HCT116 (cell line): ENCODE measurements around the gene TTC23. TPM values are rescaled to one million over a fixed set of nuclear protein-coding genes. Genes with fewer than 3 reads are reported as not detected.

Experiments
- ATAC-seq: fragments of 200-7000 bp; cut with Tn5 transposase; 2 replicates; pipeline ENCODE4 v1.9.1; 2020; ENCODE audit warnings: mild to moderate bottlenecking, moderate library complexity
- BruUV-seq: library from RNA; stranded (reverse); fragments of 400-500 nt; replicated peaks from 2 replicates; lab custom pipeline; 2021; lab: Mats Ljungman, UMichigan
- CTCF ChIA-PET: fragments of 300-600 bp; sonication (Branson Sonifier 250); formaldehyde crosslinking; loops from one replicate; lab custom pipeline; 2021; ENCODE audit warnings: antibody characterized with exemption; lab: Charles Lee
- POLR2A ChIA-PET: fragments of 300-600, 350-600 bp; sonication (Branson Sonifier 250); formaldehyde crosslinking; loops from one replicate; lab custom pipeline; 2021; ENCODE audit warnings: antibody characterized with exemption; lab: Charles Lee
- RAD21 ChIA-PET, 2 experiments: fragments of 300-600 bp; sonication (Branson Sonifier 250); formaldehyde crosslinking; loops; one replicate each; lab custom pipeline; 2023; ENCODE audit warnings: low total read pairs in 2 of 2; ENCODE audit not compliant: uncharacterized antibody in 2 of 2, unreplicated experiment in 2 of 2, low non-redundant PET in 1 of 2; lab: Charles Lee
- DNase-seq: peaks from one replicate; pipeline ENCODE4 v3.0.0-alpha.2; 2010; ENCODE audit warnings: low read depth, low spot score
- H2AFZ ChIP-seq: fragments of 200-600 bp; shearing (Covaris generic), sonication (generic); 2 replicates; pipeline ENCODE4 v1.6.1; 2017; ENCODE audit warnings: low read depth, mixed run types, mixed read lengths, antibody characterized with exemption, low read length; ENCODE audit not compliant: poor library complexity, severe bottlenecking
- H3K27ac ChIP-seq: 2 replicates; pipeline ENCODE4 v1.5.1; 2012; ENCODE audit warnings: low read depth, low read length
- H3K27me3 ChIP-seq: fragments of 200-600 bp; sonication (generic); 2 replicates; pipeline ENCODE4 v1.6.1; 2016; ENCODE audit warnings: mixed run types, low read length, mixed read lengths; ENCODE audit not compliant: insufficient read depth
- H3K36me3 ChIP-seq, 2 experiments: fragments of 200-500 bp in 1 of 2; fragments of 200-600 bp in 1 of 2; sonication (Bioruptor generic) in 1 of 2; sonication (generic) in 1 of 2; 2 replicates each; pipeline versions ENCODE4 v1.5.1 to v1.6.1; 2014 to 2016; ENCODE audit warnings: low read length in 2 of 2, inconsistent platforms in 1 of 2, mixed read lengths in 1 of 2, mixed run types in 1 of 2; ENCODE audit not compliant: insufficient read depth in 2 of 2, control insufficient read depth in 1 of 2
- H3K4me1 ChIP-seq, 2 experiments: fragments of 200-600 bp in 1 of 2; sonication (generic) in 1 of 2; 2 replicates each; pipeline versions ENCODE4 v1.5.1 to v1.6.1; 2012 to 2017; ENCODE audit warnings: low read length in 2 of 2, inconsistent platforms in 1 of 2, mild to moderate bottlenecking in 1 of 2, mixed read lengths in 1 of 2, mixed run types in 1 of 2, moderate library complexity in 1 of 2; ENCODE audit not compliant: insufficient read depth in 2 of 2, control insufficient read depth in 1 of 2
- H3K4me2 ChIP-seq: fragments of 200-600 bp; sonication (generic); 2 replicates; pipeline ENCODE4 v1.6.1; 2017; ENCODE audit warnings: mixed run types, low read length, mixed read lengths
- H3K4me3 ChIP-seq, 2 experiments: fragments of 200-600 bp in 1 of 2; sonication (generic) in 1 of 2; replicated peaks in 1 of 2; 2 replicates each; pipeline ENCODE4 v1.5.1; 2011 to 2016; ENCODE audit warnings: low read length in 2 of 2, control low read depth in 1 of 2, low read depth in 1 of 2, mild to moderate bottlenecking in 1 of 2, mixed read lengths in 1 of 2, mixed run types in 1 of 2
- H3K79me2 ChIP-seq: fragments of 200-600 bp; sonication (generic); 2 replicates; pipeline ENCODE4 v1.6.1; 2017; ENCODE audit warnings: mild to moderate bottlenecking, mixed run types, low read length, moderate library complexity, mixed read lengths; ENCODE audit not compliant: insufficient read depth
- H3K9ac ChIP-seq: fragments of 200-600 bp; sonication (generic); 2 replicates; pipeline ENCODE4 v1.6.1; 2016; ENCODE audit warnings: low read length, mixed read lengths
- H3K9me2 ChIP-seq: fragments of 200-600 bp; sonication (generic), shearing (Covaris generic); 2 replicates; pipeline ENCODE4 v1.6.1; 2017; ENCODE audit warnings: mixed run types, mild to moderate bottlenecking, moderate library complexity; ENCODE audit not compliant: insufficient read depth
- H3K9me3 ChIP-seq, 2 experiments: fragments of 200-500 bp in 1 of 2; fragments of 200-600 bp in 1 of 2; sonication (Bioruptor generic) in 1 of 2; sonication (generic) in 1 of 2; 2 replicates each; pipeline ENCODE4 v1.6.1; 2014 to 2017; ENCODE audit warnings: low read length in 2 of 2, mixed read lengths in 2 of 2, inconsistent platforms in 1 of 2, low read depth in 1 of 2, mild to moderate bottlenecking in 1 of 2, mixed run types in 1 of 2, moderate library complexity in 1 of 2; ENCODE audit not compliant: control insufficient read depth in 1 of 2, insufficient read depth in 1 of 2
- H4K20me1 ChIP-seq: fragments of 200-600 bp; sonication (generic), shearing (Covaris generic); 2 replicates; pipeline ENCODE4 v1.6.1; 2017; ENCODE audit warnings: mixed run types, mild to moderate bottlenecking, moderate library complexity; ENCODE audit not compliant: insufficient read depth
- EGR1 ChIP-seq: IDR thresholded peaks from 2 replicates; pipeline ENCODE4 v1.6.1; 2012; ENCODE audit warnings: low read depth
- ELF1 ChIP-seq: IDR thresholded peaks from 2 replicates; pipeline ENCODE4 v1.6.1; 2012; ENCODE audit warnings: low read depth, borderline replicate concordance
- FOSL1 ChIP-seq: IDR thresholded peaks from 2 replicates; pipeline ENCODE4 v1.6.1; 2012; ENCODE audit warnings: low read depth
- SP1 ChIP-seq: IDR thresholded peaks from 2 replicates; pipeline ENCODE4 v1.6.1; 2012; ENCODE audit warnings: low read depth
- ZBTB33 ChIP-seq: IDR thresholded peaks from 2 replicates; pipeline ENCODE4 v1.6.1; 2011; ENCODE audit warnings: mild to moderate bottlenecking, low read length, moderate library complexity; ENCODE audit not compliant: insufficient replicate concordance; ENCODE audit errors: extremely low read depth
- intact Hi-C: fragments of 100-400 bp; cut with micrococcal nuclease; formaldehyde crosslinking; loops from 2 replicates; pipeline ENCODE4 v1.10.0; 2022
- total RNA-seq: library from RNA; stranded (reverse); gene quantifications from one replicate; pipeline ENCODE4 v1.2.1, GENCODE V29; 2021; ENCODE audit not compliant: unreplicated experiment

Gene TTC23
- total RNA-seq, 1 experiment from 2014 or later: 10.2 TPM

GRCh38 chr15:99105514-99106341 is 143.7 kb downstream of the TTC23 start:
- ATAC-seq (no peak), DNase-seq (no peak)
- no peaks in the 10 kb centered on the region for H3K27me3 ChIP-seq
- no peaks in the 10 kb centered on the region for H3K9me3 ChIP-seq
- no peak overlapping the region for H3K9ac ChIP-seq
- no peaks in the 10 kb centered on the region for H3K79me2 ChIP-seq
- TF ChIP-seq ELF1: no peak
- TF ChIP-seq EGR1: no peak
- TF ChIP-seq SP1: no peak
- TF ChIP-seq FOSL1: no peak
- TF ChIP-seq ZBTB33: no peak
- H3K9me2 ChIP-seq: no peaks in the 10 kb centered on the region
- H4K20me1 ChIP-seq: no peaks in the 10 kb centered on the region
- POLR2A ChIA-PET: no interaction called here
- H3K4me3 ChIP-seq: no peak overlapping the region
- H2AFZ ChIP-seq: no peak overlapping the region
- BruUV-seq: no TSS peak
- H3K4me1 ChIP-seq: peaks cover 0 to 8% of the 10 kb centered on the region in 2 experiments; a peak in 2 of 4 replicates
- H3K4me2 ChIP-seq: no peak overlapping the region
- RAD21 ChIA-PET: interaction anchor here in 1 of 2 experiments (0.9 kb wide), 1 partner anchor 104 kb away, joined by 3 read pairs; no protein-coding TSS in a partner anchor
- CTCF ChIA-PET: interaction anchor here (0.9 to 1.3 kb wide), 7 partner anchors 17 to 651 kb away, joined by 3 to 7 read pairs (median 4); no protein-coding TSS in a partner anchor
- intact Hi-C loops: loop anchor here (10.0 kb wide), 1 partner anchor 649 kb away; no protein-coding TSS in a partner anchor
- H3K36me3 ChIP-seq: no peaks in the 10 kb centered on the region
- H3K27ac ChIP-seq: peak overlapping the region; percentile 44; the same call in 1 of the 2 replicates
